WERI-Rb-1 (cell line): Measurements from ENCODE around the gene FNIP1.
"Not testable (repeated sequence)": the region's sequence is repeated elsewhere in the genome, so short reads cannot be mapped to it uniquely, and the experiment has no call there.

ENCODE experiments used
- DNase-seq: peaks from one replicate; pipeline ENCODE4 v3.0.0-alpha.2; 2020
- H3K27ac ChIP-seq: fragments of 250-450 bp; sonication (Bioruptor Pico); 2 replicates; pipeline ENCODE4 v1.5.1; 2020; ENCODE audit warnings: mild to moderate bottlenecking, moderate library complexity
- H3K27me3 ChIP-seq: fragments of 250-450 bp; sonication (Bioruptor Pico); 2 replicates; pipeline ENCODE4 v1.5.1; 2021; ENCODE audit warnings: mild to moderate bottlenecking, low read depth, moderate library complexity; ENCODE audit not compliant: insufficient read depth, severe bottlenecking
- H3K36me3 ChIP-seq: fragments of 250-450 bp; sonication (Bioruptor Pico); 2 replicates; pipeline ENCODE4 v1.5.1; 2020; ENCODE audit warnings: mild to moderate bottlenecking, moderate library complexity
- H3K4me3 ChIP-seq: 2 replicates; pipeline ENCODE4 v1.5.1; 2011; ENCODE audit warnings: low read depth, mild to moderate bottlenecking, control low read depth, low read length
- H3K9me3 ChIP-seq: fragments of 250-450 bp; sonication (Bioruptor Pico); 2 replicates; pipeline ENCODE4 v1.5.1; 2021; ENCODE audit warnings: mild to moderate bottlenecking, moderate library complexity; ENCODE audit not compliant: severe bottlenecking
- TF ChIP-seq, protein P1 (sequence below): IDR thresholded peaks from 2 replicates; pipeline ENCODE4 v1.5.1; 2011; ENCODE audit warnings: low read depth, mild to moderate bottlenecking, control low read depth, inconsistent platforms, low read length

The FNIP1 gene

DNA sequence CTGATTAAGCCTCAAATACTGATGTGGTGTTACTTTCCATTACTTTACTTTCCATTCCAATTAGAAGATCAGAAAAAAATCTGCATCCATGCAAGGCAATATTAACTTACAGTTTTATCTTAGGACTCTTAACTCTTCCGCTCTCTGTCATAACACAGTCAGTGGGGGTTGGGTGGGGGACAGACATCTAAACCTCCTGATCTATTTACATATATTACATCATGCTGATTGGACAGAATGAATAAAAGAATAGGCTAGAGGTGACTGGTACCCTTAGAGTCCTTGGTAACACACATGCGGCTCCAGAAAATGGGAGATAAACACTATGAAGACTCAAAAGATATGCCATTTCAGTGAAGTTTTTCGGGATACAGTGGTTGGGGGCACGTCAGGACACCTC, 189.4 kb downstream of the FNIP1 start:
- TF ChIP-seq, protein P1, sequence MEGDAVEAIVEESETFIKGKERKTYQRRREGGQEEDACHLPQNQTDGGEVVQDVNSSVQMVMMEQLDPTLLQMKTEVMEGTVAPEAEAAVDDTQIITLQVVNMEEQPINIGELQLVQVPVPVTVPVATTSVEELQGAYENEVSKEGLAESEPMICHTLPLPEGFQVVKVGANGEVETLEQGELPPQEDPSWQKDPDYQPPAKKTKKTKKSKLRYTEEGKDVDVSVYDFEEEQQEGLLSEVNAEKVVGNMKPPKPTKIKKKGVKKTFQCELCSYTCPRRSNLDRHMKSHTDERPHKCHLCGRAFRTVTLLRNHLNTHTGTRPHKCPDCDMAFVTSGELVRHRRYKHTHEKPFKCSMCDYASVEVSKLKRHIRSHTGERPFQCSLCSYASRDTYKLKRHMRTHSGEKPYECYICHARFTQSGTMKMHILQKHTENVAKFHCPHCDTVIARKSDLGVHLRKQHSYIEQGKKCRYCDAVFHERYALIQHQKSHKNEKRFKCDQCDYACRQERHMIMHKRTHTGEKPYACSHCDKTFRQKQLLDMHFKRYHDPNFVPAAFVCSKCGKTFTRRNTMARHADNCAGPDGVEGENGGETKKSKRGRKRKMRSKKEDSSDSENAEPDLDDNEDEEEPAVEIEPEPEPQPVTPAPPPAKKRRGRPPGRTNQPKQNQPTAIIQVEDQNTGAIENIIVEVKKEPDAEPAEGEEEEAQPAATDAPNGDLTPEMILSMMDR: no peak

DNA sequence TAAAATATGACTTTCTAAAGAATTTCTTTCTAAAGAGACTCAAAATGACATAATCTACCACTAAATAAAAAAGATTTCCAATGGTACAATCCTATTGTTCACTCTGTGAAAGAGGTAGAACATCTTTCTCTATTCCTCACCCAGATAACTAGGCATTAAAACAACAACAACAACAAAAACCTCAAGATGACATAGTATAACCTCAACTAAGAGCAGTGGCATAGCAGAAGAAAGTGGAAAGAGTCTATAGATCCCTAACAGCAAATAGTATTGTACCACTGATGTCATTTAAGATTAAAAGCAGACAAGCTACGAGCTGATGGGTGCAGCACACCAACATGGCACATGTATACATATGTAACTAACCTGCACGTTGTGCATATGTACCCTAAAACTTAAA, 191.7 kb downstream of the FNIP1 start:
- no peak overlapping the region for H3K27ac ChIP-seq
- H3K36me3 ChIP-seq: peaks cover 11% of the 10 kb centered on the region
- H3K4me3 ChIP-seq: no peak overlapping the region
- no peaks in the 10 kb centered on the region for H3K9me3 ChIP-seq
- H3K27me3 ChIP-seq: no peaks in the 10 kb centered on the region
- TF ChIP-seq, protein P1: no peak
- no peak for DNase-seq

More for the DNA sequence above, 189.4 kb downstream of the FNIP1 start:
- Histone ChIP-seq H3K9me3 (no peaks in the 10 kb centered on the region), H3K36me3 (peaks cover 9% of the 10 kb centered on the region), H3K27ac (no peak overlapping the region), H3K4me3 (no peak overlapping the region), H3K27me3 (no peaks in the 10 kb centered on the region)
- DNase-seq: no peak

DNA sequence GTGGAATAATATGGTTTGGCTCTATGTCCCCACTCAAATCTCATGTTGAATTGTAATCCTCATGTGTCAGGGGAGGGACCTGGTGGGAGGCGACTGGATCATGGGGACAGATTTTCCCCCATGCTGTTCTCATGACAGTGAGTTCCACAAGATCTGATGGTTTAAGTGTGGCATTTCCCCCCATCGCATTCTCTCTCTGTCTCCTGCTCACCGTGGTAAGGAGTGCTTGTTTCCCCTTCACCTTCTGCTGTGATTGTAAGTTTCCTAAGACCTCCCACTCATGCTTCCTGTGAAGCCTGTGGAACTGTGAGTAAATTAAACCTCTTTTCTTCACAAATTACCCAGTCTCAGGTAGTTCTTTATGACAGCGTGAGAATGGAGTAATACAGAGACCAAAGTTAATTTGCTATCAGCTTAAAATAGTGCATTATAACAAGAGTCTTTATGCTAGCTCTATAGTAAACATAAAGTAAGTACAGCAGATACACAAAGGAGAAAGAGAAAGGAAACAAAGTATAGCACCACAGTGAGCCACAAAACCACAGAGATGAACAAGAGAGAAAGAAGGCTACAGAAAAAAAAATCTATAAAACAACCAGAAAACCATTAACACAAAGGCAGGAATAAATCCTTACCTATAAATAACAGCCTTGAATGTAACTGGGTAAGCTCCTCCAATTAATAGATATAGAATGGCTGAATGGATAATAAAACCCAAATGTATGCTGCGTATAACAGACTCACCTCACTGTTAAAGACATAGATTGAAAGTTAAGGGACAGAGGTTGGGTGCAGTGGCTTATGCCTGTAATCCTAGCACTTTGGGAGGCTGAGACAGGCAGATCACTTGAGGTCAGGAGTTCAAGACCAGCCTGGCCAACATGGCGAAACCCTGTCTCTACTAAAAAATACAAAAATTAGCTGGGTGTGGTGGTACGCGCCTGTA, 201.5 kb downstream of the FNIP1 start:
- H3K36me3 ChIP-seq: 0 out of 2 replicates have a peak, but pooled peaks cover 4% of the 10 kb centered on the region
- TF ChIP-seq, protein P1: no peak
- DNase-seq: no peak
- no peak overlapping the region for H3K4me3 ChIP-seq
- no peak overlapping the region for H3K27ac ChIP-seq
- no peaks in the 10 kb centered on the region for H3K9me3 ChIP-seq
- H3K27me3 ChIP-seq: no peaks in the 10 kb centered on the region

DNA sequence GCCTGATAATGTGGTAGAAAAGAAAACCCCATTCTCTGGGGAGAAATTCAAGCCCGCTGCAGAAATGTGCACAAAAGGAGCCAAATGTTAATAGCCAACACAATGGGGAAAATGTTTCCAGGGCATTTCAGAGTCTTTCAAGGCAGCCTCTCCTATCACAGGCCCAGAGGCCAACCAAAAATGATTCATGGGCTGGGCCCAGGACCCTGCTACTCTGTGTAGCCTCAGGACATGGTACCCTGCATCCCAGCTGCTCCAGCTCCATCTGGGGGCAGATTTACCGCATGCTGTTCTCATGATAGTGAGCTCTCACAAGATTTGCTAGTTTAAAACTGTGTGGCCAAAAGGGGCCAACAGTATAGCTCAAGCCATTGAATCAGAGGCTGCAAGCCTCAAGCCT, 202.9 kb downstream of the FNIP1 start:
- Histone ChIP-seq H3K27ac (no peak overlapping the region), H3K9me3 (no peaks in the 10 kb centered on the region), H3K4me3 (no peak overlapping the region), H3K27me3 (no peaks in the 10 kb centered on the region), H3K36me3 (no peaks in the 10 kb centered on the region)
- TF ChIP-seq, protein P1: no peak
- DNase-seq: no peak

DNA sequence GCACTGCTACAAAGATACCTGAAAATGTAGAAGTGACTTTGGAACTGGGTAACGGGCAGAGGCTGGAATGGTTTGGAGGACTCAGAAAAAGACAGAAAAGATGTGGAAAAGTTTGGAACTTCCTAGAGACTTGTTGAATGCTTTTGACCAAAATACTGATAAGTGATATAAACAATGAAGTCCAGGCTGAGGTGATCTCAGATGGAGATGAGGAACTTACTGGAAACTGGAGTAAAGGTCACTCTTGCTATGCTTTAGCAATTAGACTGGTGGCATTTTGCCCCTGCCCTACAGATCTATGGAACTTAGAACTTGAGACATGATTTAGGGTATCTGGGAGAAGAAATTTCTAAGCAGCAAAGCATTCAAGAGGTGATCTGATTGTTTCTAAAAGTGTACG, 203.4 kb downstream of the FNIP1 start:
- not testable (repeated sequence) for DNase-seq, H3K36me3 ChIP-seq, H3K9me3 ChIP-seq, H3K27me3 ChIP-seq, H3K27ac ChIP-seq, H3K4me3 ChIP-seq
